SK-N-MC (cell line): ENCODE measurements around the gene LRRC27.

Source experiments
- EZH2 ChIP-seq: fragments of 200-600 bp; sonication (generic); IDR thresholded peaks from one replicate; pipeline ENCODE4 v1.6.1; 2017; ENCODE audit warnings: antibody characterized with exemption
- POLR2AphosphoS5 ChIP-seq: IDR thresholded peaks from 2 replicates; pipeline ENCODE4 v1.6.1; 2012; ENCODE audit warnings: mild to moderate bottlenecking, low read depth, low read length, borderline replicate concordance

DNA sequence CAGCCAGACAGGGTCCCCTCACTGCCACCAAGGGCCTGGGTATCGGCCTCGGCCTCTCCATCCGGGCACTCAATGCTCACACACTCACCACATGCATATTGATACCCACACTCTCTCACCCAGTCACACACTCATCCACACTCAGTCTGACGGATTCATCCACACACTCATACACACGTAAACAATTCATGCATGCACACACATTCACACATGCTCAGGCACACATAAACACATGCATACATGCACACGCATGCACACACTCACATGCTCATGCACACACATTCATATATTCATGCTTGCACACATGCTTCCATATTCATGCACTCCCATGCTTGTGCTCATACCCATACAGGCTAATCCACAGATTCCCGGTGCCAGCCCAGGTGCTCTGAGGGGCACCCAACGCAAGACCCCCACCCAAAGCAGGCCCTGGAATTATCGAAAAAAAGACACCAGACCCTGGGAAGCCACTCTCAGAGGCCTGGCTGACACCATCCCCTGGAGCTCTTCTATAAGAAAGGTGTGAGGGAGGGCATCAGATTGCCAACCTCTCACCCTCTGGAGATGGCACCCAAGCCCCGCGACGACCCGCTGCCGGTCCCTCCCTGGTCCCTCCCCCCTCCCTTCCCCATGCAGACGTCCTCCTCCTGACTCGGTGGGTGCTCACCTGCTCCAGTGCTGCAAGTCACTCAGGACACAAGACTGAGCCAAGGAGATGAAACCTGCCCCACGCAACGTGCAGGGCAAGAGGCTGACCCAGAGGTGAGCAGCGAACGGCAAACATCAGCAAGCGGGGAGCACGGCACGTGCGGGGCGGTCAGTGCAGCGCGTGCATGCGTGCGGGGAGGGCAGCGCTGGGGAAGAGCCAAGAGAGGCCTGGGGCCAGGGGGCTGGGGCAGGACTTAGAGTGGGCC, 39.4 kb upstream of the LRRC27 start:
- TF ChIP-seq EZH2: no peak
- no peak for TF ChIP-seq POLR2AphosphoS5
